Naive thymus-derived CD4-positive, alpha-beta T cell (primary cell): ENCODE data around the gene ACTR3C. TPM values are rescaled to one million over a fixed set of nuclear protein-coding genes. Genes with fewer than 3 reads are reported as not detected.

Source experiments
- ATAC-seq: fragments of 150-1000 bp; cut with Tn5 transposase; 2 replicates; pipeline ENCODE4 v1.10.0; 2021; ENCODE audit warnings: mild to moderate bottlenecking, moderate library complexity
- CTCF ChIA-PET: fragments of 350-600 bp; sonication (Branson Sonifier 250); formaldehyde crosslinking; loops from one replicate; lab custom pipeline; 2021; ENCODE audit warnings: antibody characterized with exemption; lab: Charles Lee
- POLR2A ChIA-PET: fragments of 350-600 bp; sonication (Branson Sonifier 250); formaldehyde crosslinking; loops from one replicate; lab custom pipeline; 2021; ENCODE audit warnings: antibody characterized with exemption, inconsistent platforms; lab: Charles Lee
- DNase-seq, 9 donors: peaks; one replicate each; pipeline versions ENCODE4 v3.0.0 to v3.0.0-alpha.2; 2020 to 2022; ENCODE audit warnings: mixed read lengths in 1 of 9
- H3K27ac ChIP-seq: one replicate; pipeline ENCODE4 v1.7.0; 2013; ENCODE audit warnings: mild to moderate bottlenecking, low read depth, low read length, moderate library complexity
- H3K27me3 ChIP-seq, 2 donors: one replicate each; pipeline ENCODE4 v1.7.0; 2013; ENCODE audit warnings: low read length in 2 of 2, mild to moderate bottlenecking in 2 of 2, moderate library complexity in 2 of 2; ENCODE audit not compliant: control insufficient read depth in 2 of 2, insufficient read depth in 2 of 2
- H3K36me3 ChIP-seq, 3 experiments: 1 replicate in 2 of 3; 2 replicates in 1 of 3; pipeline ENCODE4 v1.7.0; 2013; ENCODE audit warnings: low read length in 3 of 3, mild to moderate bottlenecking in 3 of 3, moderate library complexity in 1 of 3; ENCODE audit not compliant: insufficient read depth in 3 of 3, control insufficient read depth in 2 of 3
- H3K4me1 ChIP-seq, 2 donors: one replicate each; pipeline ENCODE4 v1.7.0; 2013; ENCODE audit warnings: low read length in 2 of 2, mild to moderate bottlenecking in 2 of 2, moderate library complexity in 1 of 2; ENCODE audit not compliant: control insufficient read depth in 2 of 2, insufficient read depth in 2 of 2
- H3K4me3 ChIP-seq: 2 replicates; pipeline ENCODE4 v1.7.0; 2013; ENCODE audit warnings: mild to moderate bottlenecking, low read length
- H3K9me3 ChIP-seq, 3 experiments: 1 replicate in 2 of 3; 2 replicates in 1 of 3; pipeline ENCODE4 v1.7.0; 2013; ENCODE audit warnings: low read length in 3 of 3; ENCODE audit not compliant: control insufficient read depth in 2 of 3
- H3K27ac Mint-ChIP-seq, 9 donors: one replicate each; pipeline ENCODE4 v1.8.0; 2020 to 2022; ENCODE audit warnings: mixed read lengths in 9 of 9, mild to moderate bottlenecking in 8 of 9, moderate library complexity in 5 of 9, inconsistent platforms in 2 of 9
- H3K27me3 Mint-ChIP-seq, 5 donors: one replicate each; pipeline ENCODE4 v1.8.0; 2021 to 2022; ENCODE audit warnings: mixed read lengths in 5 of 5, mild to moderate bottlenecking in 1 of 5
- H3K36me3 Mint-ChIP-seq, 5 donors: one replicate each; pipeline ENCODE4 v1.8.0; 2020 to 2022; ENCODE audit warnings: mixed read lengths in 5 of 5, mild to moderate bottlenecking in 3 of 5, inconsistent platforms in 1 of 5
- H3K4me1 Mint-ChIP-seq, 7 donors: one replicate each; pipeline ENCODE4 v1.8.0; 2020 to 2022; ENCODE audit warnings: mixed read lengths in 7 of 7, mild to moderate bottlenecking in 3 of 7, inconsistent platforms in 1 of 7
- H3K4me3 Mint-ChIP-seq, 10 donors: one replicate each; pipeline ENCODE4 v1.8.0; 2020 to 2022; ENCODE audit warnings: mild to moderate bottlenecking in 10 of 10, mixed read lengths in 10 of 10, moderate library complexity in 6 of 10, inconsistent platforms in 2 of 10
- H3K9me3 Mint-ChIP-seq, 11 donors: one replicate each; pipeline ENCODE4 v1.8.0; 2020 to 2022; ENCODE audit warnings: mixed read lengths in 11 of 11, mild to moderate bottlenecking in 4 of 11, inconsistent platforms in 1 of 11, moderate library complexity in 1 of 11
- intact Hi-C, 2 donors: fragments of 100-400 bp; cut with micrococcal nuclease; formaldehyde crosslinking; loops; one replicate each; pipeline ENCODE4 v1.15.1; 2023
- polyA plus RNA-seq, 2 donors: library from polyadenylated mRNA; unstranded; fragments of 300-500 nt; fragmentation: Illumina TruSeq; gene quantifications; one replicate each; pipeline ENCODE4 v1.2.3, GENCODE V29; 2021
- total RNA-seq, 6 experiments: library from RNA in 5 of 6; stranded (reverse) in 5 of 6; gene quantifications; 1 replicate in 5 of 6; 2 replicates in 1 of 6; pipeline ENCODE4 v1.2.3 and lab custom pipeline; 2021 to 2026

Gene ACTR3C
- total and polyA plus RNA-seq, 7 experiments from 2014 or later: 4.8 to 13.2 (median 8.5) TPM

DNA sequence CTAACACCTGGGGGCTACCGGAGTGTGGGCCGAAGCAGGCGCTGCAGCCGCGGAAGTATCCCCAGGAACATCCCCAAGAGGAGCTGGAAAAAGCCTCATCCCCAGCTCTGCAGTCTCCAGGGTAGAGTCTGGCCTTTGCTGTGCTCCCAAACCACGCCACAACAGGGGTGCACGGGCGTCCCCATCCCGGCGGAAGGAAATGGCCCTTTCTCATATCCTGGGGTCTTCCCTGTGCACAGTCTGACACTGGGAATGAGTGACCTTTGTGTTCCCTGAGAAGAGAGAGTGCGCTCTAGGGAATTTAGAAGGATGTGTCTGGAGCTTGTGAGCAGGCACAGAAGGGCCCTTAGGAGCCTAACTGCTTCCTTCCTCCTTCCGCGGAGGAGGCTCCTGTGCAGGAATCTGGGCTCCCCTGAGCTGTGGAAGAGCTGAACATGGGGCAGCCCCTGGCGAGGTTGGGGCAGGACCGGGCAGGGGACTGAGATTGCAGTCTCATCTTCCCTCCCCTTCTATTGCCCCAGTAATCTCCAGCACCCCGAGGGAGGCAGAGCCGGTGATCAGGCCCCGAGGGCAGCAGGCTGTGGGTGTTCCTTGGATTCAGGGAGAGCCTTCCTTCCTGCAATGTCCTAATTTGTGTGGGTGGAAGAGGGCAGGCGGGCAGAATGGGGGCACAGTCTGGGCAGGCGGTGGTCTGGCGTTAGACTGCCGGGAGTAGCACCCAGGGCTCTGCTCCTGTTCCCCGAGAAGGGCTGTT lies 46.6 kb upstream of the ACTR3C start:
- ATAC-seq: no peak
- intact Hi-C loops: loop anchor here (1.0 to 5.0 kb wide), 5 partner anchors 9 to 689 kb away; partner anchors contain the start of genes ZNF775 (in 2 of the 2), ACTR3C (in 1 of the 2), LRRC61 (in 1 of the 2) and SLC4A2 (in 1 of the 2)
- Mint-ChIP-seq H3K4me3 (peak overlapping the region; percentile 91 to 97 (median 95)), H3K4me1 (peaks cover 22 to 69% (median 59%) of the 10 kb centered on the region in 7 donors), H3K27me3 (no peaks in the 10 kb centered on the region), H3K9me3 (no peaks in the 10 kb centered on the region), H3K27ac (peak overlapping the region; percentile 88 to 95 (median 93)), H3K36me3 (peaks cover 0 to 26% (median 9%) of the 10 kb centered on the region in 5 donors)
- DNase-seq: no peak
- H3K4me3 ChIP-seq: peak overlapping the region; percentile 99
- CTCF ChIA-PET: interaction anchor here (0.7 to 1.8 kb wide), 5 partner anchors 14 to 35 kb away, joined by 3 to 7 read pairs (median 3); no protein-coding TSS in a partner anchor
- POLR2A ChIA-PET: interaction anchor here (0.6 to 3.5 kb wide), 17 partner anchors 8 to 532 kb away, joined by 3 to 62 read pairs (median 5); partner anchors contain the start of genes GIMAP4, GIMAP7, LRRC61 and ZNF862
- peaks cover 0 to 33% (median 2%) of the 10 kb centered on the region in 3 experiments for H3K36me3 ChIP-seq
- H3K27ac ChIP-seq: peak overlapping the region; percentile 83
- no peaks in the 10 kb centered on the region for H3K9me3 ChIP-seq
- no peaks in the 10 kb centered on the region for H3K27me3 ChIP-seq
- peaks cover 11 to 29% of the 10 kb centered on the region in 2 donors for H3K4me1 ChIP-seq

DNA sequence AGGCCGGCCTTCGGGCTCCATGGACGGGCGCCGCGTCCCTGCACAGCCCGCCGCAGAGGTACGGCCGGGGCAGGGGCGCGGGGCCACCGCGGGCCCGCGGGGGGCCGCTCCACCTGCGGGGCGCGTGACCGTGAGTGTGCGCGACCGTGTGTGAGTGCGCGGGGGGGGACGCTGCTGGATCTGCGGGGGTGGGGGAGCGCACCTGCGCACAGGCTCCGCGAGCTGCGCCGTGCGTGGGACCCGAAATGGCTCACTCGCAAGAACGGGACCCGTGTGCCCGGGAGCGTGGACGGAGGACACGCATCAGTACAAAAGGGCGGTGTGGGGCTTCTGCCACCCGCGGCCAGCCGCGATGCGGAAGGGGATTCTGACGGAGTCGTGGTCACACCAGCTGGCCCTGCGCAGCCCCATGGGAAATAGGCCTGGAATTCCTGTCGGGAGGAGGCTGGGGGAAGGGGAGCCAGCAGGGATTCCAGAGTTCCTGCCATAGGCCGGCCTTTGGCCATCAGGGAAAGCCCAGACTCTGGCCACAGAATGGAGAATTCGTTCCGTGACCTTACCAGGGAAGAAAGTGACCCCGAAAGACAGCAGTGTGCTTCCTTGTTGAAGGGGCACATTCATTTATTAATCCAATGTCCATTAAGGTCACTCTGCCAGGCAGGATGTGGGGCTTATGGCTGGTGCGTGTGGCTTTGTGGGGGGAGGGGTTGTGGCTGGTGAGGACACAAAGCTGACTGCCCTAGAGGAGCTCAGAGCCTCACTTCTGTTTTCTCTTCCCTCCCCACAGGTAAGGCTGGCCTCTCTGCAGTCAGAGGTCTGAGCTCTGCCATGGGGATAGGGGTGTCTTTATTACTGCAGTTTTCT lies 45.8 kb upstream of the ACTR3C start:
- peak overlapping the region; percentile 88 to 95 (median 93) for H3K27ac Mint-ChIP-seq
- peak in 6 of 9 donors; percentile 45 to 76 (median 69) for DNase-seq
- Histone ChIP-seq H3K27ac (peak overlapping the region; percentile 83), H3K36me3 (peaks cover 0 to 29% (median 2%) of the 10 kb centered on the region in 3 experiments), H3K4me1 (peaks cover 11 to 33% of the 10 kb centered on the region in 2 donors), H3K4me3 (peak overlapping the region; percentile 99), H3K27me3 (no peaks in the 10 kb centered on the region), H3K9me3 (no peaks in the 10 kb centered on the region)
- H3K27me3 Mint-ChIP-seq: no peaks in the 10 kb centered on the region
- intact Hi-C loops: loop anchor here (1.0 to 5.0 kb wide), 6 partner anchors 10 to 690 kb away; partner anchors contain the start of genes ZNF775 (in 2 of the 2), ACTR3C (in 1 of the 2), LRRC61 (in 1 of the 2) and SLC4A2 (in 1 of the 2)
- peaks cover 22 to 70% (median 61%) of the 10 kb centered on the region in 7 donors for H3K4me1 Mint-ChIP-seq
- H3K9me3 Mint-ChIP-seq: no peaks in the 10 kb centered on the region
- ChIA-PET POLR2A (interaction anchor here (0.6 to 3.5 kb wide), 21 partner anchors 9 to 645 kb away, joined by 3 to 62 read pairs (median 4); partner anchors contain the start of genes GIMAP4, GIMAP7, LRRC61 and ZNF862), CTCF (interaction anchor here (0.7 to 1.8 kb wide), 9 partner anchors 9 to 635 kb away, joined by 3 to 7 read pairs (median 3); no protein-coding TSS in a partner anchor)
- peaks cover 0 to 21% (median 5%) of the 10 kb centered on the region in 5 donors for H3K36me3 Mint-ChIP-seq
- peak; percentile 76 for ATAC-seq
- peak overlapping the region; percentile 91 to 97 (median 95) for H3K4me3 Mint-ChIP-seq

DNA sequence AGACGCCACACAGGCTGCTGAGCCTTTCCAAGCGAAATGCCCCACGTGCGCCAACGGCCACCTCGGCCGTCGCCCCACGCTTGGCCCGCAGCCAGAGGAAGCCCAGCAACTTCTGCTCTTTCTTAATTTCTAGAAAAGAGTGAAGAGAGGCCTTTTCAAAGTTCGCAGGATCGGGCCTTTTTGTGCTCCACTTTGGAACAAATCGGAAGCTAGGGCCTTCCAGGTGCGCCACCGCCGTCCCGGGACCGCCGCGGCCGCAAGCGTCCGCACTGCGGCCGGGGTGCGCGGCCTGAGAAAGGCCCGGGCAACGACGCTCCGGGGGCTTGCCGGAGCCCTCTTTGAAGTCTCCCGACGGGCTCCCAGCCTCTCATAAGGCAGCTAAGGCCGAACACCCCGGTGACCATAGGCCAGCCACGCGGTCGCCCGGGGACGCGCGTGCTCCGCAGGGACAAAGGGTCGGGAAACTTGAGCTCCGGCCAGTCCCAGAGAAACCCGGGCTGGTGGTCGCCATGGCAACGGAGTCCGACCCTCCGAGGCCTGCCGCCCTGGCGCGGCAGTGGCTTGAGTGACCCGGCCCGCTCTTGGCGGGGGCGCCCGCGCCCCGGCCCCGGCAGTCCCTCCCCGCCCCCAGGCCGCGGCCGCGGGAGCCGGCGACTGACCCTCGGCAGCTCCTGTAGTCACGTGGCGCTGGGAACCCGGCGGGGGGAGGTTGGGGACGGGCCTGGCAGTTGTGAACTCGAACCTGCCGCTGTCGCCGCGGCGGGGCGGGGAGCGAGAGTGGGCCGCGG lies 44.9 kb upstream of the ACTR3C start, which contains the start of gene REPIN1:
TSS of gene REPIN1 (plus strand) at position 727 of the 788 bp plus-strand sequence. CDS start 890 bp downstream, outside the sequence.
- H3K27ac Mint-ChIP-seq: peak within 1 kb of the TSS; percentile 88 to 97 (median 95)
- Histone ChIP-seq H3K27me3 (no peaks in the 10 kb centered on the region), H3K9me3 (no peaks in the 10 kb centered on the region), H3K4me1 (peaks cover 11 to 39% of the 10 kb centered on the region in 2 donors), H3K27ac (peak within 1 kb of the TSS; percentile 83), H3K4me3 (peak within 1 kb of the TSS; percentile 99), H3K36me3 (peaks cover 0 to 24% (median 2%) of the 10 kb centered on the region in 3 experiments)
- DNase-seq (peak; percentile 65 to 88 (median 80)), ATAC-seq (peak; percentile 74)
- intact Hi-C loops: loop anchor here (1.0 to 5.0 kb wide), 5 partner anchors 11 to 691 kb away; partner anchors contain the start of genes ACTR3C (in 1 of the 2), LRRC61 (in 1 of the 2) and SLC4A2 (in 1 of the 2)
- H3K36me3 Mint-ChIP-seq: peaks cover 0 to 13% (median 5%) of the 10 kb centered on the region in 5 donors
- CTCF ChIA-PET: interaction anchor here (0.7 to 1.6 kb wide), 6 partner anchors 9 to 636 kb away, joined by 3 to 5 read pairs (median 4); a partner anchor contains a TSS
- H3K4me3 Mint-ChIP-seq: peak within 1 kb of the TSS; percentile 91 to 97 (median 95)
- H3K9me3 Mint-ChIP-seq: no peaks in the 10 kb centered on the region
- POLR2A ChIA-PET: interaction anchor here (0.8 to 3.5 kb wide), 16 partner anchors 10 to 645 kb away, joined by 3 to 62 read pairs (median 5); partner anchors contain the start of genes ACTR3C, GIMAP4, GIMAP7 and LRRC61
- H3K27me3 Mint-ChIP-seq: no peaks in the 10 kb centered on the region
- H3K4me1 Mint-ChIP-seq: peaks cover 24 to 67% (median 58%) of the 10 kb centered on the region in 7 donors

- peaks cover 26 to 63% (median 53%) of the 10 kb centered on the region in 7 donors for H3K4me1 Mint-ChIP-seq
- DNase-seq (no peak), ATAC-seq (peak; percentile 39)
- Histone ChIP-seq H3K4me1 (peaks cover 11 to 39% of the 10 kb centered on the region in 2 donors), H3K36me3 (peaks cover 0 to 18% (median under 1%) of the 10 kb centered on the region in 3 experiments), H3K27ac (peak overlapping the region; percentile 83), H3K9me3 (no peaks in the 10 kb centered on the region), H3K4me3 (peak overlapping the region; percentile 99), H3K27me3 (no peaks in the 10 kb centered on the region)
- H3K9me3 Mint-ChIP-seq: no peaks in the 10 kb centered on the region
- intact Hi-C loops: loop anchor here (1.0 to 5.0 kb wide), 5 partner anchors 10 to 691 kb away; partner anchors contain the start of genes ACTR3C (in 1 of the 2), LRRC61 (in 1 of the 2) and SLC4A2 (in 1 of the 2)
- no peaks in the 10 kb centered on the region for H3K27me3 Mint-ChIP-seq
- ChIA-PET CTCF (interaction anchor here (1.0 to 1.6 kb wide), 4 partner anchors 10 to 39 kb away, joined by 3 to 5 read pairs (median 4); a partner anchor contains a TSS), POLR2A (interaction anchor here (0.7 to 3.5 kb wide), 18 partner anchors 7 to 646 kb away, joined by 3 to 62 read pairs (median 4); partner anchors contain the start of genes ACTR3C, GIMAP7, LRRC61 and ZNF862)
- H3K36me3 Mint-ChIP-seq: peaks cover 0 to 9% (median 5%) of the 10 kb centered on the region in 5 donors
- H3K27ac Mint-ChIP-seq: peak overlapping the region; percentile 85 to 97 (median 93)
- H3K4me3 Mint-ChIP-seq: peak overlapping the region; percentile 71 to 97 (median 92)
These were observed 44.3 kb upstream of the ACTR3C start for GRCh38 chr7:150367677-150368095.
